HepG2 (cell line): ENCODE data around the gene NUDT17. TPM values are rescaled to one million over a fixed set of nuclear protein-coding genes. Genes with fewer than 3 reads are reported as not detected.

ENCODE experiments used
- ATAC-seq: fragments of 200-7000 bp; cut with Tn5 transposase; 3 replicates; pipeline ENCODE4 v1.9.1; 2020; ENCODE audit warnings: mild to moderate bottlenecking, moderate library complexity
- BruUV-seq: library from RNA; stranded (reverse); fragments of 400-500 nt; replicated peaks from 2 replicates; lab custom pipeline; 2021; lab: Mats Ljungman, UMichigan
- CTCF ChIA-PET: fragments of 300-600 bp; formaldehyde crosslinking; extraction: SDS; loops from one replicate; lab custom pipeline; 2021; ENCODE audit warnings: low total read pairs, inconsistent platforms, low intra/inter-chr PET ratio; lab: Yijun Ruan, JAX
- POLR2A ChIA-PET: fragments of 350-600 bp; sonication (Branson Sonifier 250); formaldehyde crosslinking; loops from one replicate; lab custom pipeline; 2020; ENCODE audit warnings: antibody characterized with exemption, inconsistent platforms; lab: Yijun Ruan, JAX
- DNase-seq: peaks from one replicate; pipeline ENCODE4 v3.0.0-alpha.2; 2015; ENCODE audit warnings: low spot score
- FAIRE-seq: peaks from 3 replicates; lab custom pipeline; 2011; peaks lifted over from hg19 to GRCh38; lab: Jason Lieb, UNC
- H2AFZ ChIP-seq: one replicate; pipeline ENCODE4 v1.6.1; 2011; ENCODE audit warnings: low read length, inconsistent platforms
- H3K27ac ChIP-seq: fragments of 300-600 bp; 3 replicates; pipeline ENCODE4 v1.8.0; 2011; ENCODE audit warnings: mixed run types, mild to moderate bottlenecking, mixed read lengths, low read length, inconsistent platforms; ENCODE audit not compliant: insufficient read depth; ENCODE audit errors: extremely low read length
- H3K27me3 ChIP-seq, 2 experiments: fragments of 200-600 bp in 1 of 2; 2 replicates in 1 of 2; 3 replicates in 1 of 2; pipeline versions ENCODE4 v1.6.0 to v1.8.0; 2011; ENCODE audit warnings: low read length in 2 of 2, mild to moderate bottlenecking in 2 of 2, moderate library complexity in 2 of 2, inconsistent platforms in 1 of 2; ENCODE audit not compliant: insufficient read depth in 2 of 2, control insufficient read depth in 1 of 2
- H3K36me3 ChIP-seq, 2 experiments: fragments of 200-600 bp in 1 of 2; replicated peaks in 1 of 2; 2 replicates in 1 of 2; 3 replicates in 1 of 2; pipeline versions ENCODE4 v1.5.1 to v1.8.0; 2011; ENCODE audit warnings: low read length in 2 of 2, inconsistent platforms in 1 of 2; ENCODE audit not compliant: insufficient read depth in 2 of 2, control insufficient read depth in 1 of 2
- H3K4me1 ChIP-seq: 2 replicates; pipeline ENCODE4 v1.5.1; 2012; ENCODE audit warnings: low read length, inconsistent platforms; ENCODE audit not compliant: insufficient read depth
- H3K4me2 ChIP-seq: 2 replicates; pipeline ENCODE4 v1.6.0; 2011; ENCODE audit warnings: low read depth, low read length, inconsistent platforms
- H3K4me3 ChIP-seq, 3 experiments: fragments of 200-600 bp in 1 of 3; sonication (generic), shearing (Covaris generic) in 1 of 3; replicated peaks in 1 of 3; 2 replicates each; pipeline ENCODE4 v1.5.1; 2011 to 2016; ENCODE audit warnings: low read length in 3 of 3, inconsistent platforms in 2 of 3, low read depth in 2 of 3, mild to moderate bottlenecking in 2 of 3, control low read depth in 1 of 3, mixed read lengths in 1 of 3; ENCODE audit not compliant: insufficient read depth in 1 of 3
- H3K79me2 ChIP-seq: one replicate; pipeline ENCODE4 v1.6.1; 2011; ENCODE audit warnings: low read length, inconsistent platforms; ENCODE audit not compliant: insufficient read depth
- H3K9ac ChIP-seq: 2 replicates; pipeline ENCODE4 v1.6.0; 2011; ENCODE audit warnings: mild to moderate bottlenecking, low read depth, low read length, inconsistent platforms; ENCODE audit not compliant: insufficient read depth
- H3K9me3 ChIP-seq: 2 replicates; pipeline ENCODE4 v1.5.1; 2012; ENCODE audit warnings: mild to moderate bottlenecking, low read length
- H4K20me1 ChIP-seq: 2 replicates; pipeline ENCODE4 v1.6.0; 2011; ENCODE audit warnings: inconsistent platforms, mild to moderate bottlenecking, low read length, moderate library complexity; ENCODE audit not compliant: insufficient read depth
- CEBPG ChIP-seq: IDR thresholded peaks from 2 replicates; pipeline ENCODE4 v1.6.1; 2016
- KDM4B ChIP-seq: sonication (generic); formaldehyde crosslinking; IDR thresholded peaks from 2 replicates; pipeline ENCODE4 v1.4.0; 2020; ENCODE audit warnings: missing genetic modification reagents
- KDM5A ChIP-seq: fragments of 200-600 bp; sonication (generic); IDR thresholded peaks from 2 replicates; pipeline ENCODE4 v1.7.0; 2018; ENCODE audit warnings: antibody characterized with exemption, mild to moderate bottlenecking, low read length, borderline replicate concordance
- MIER2 ChIP-seq: IDR thresholded peaks from 2 replicates; pipeline ENCODE4 v1.6.1; 2016; ENCODE audit warnings: missing biosample characterization, missing genetic modification reagents
- MXI1 ChIP-seq: IDR thresholded peaks from 3 replicates; pipeline ENCODE4 v1.6.1; 2012; ENCODE audit warnings: low read depth, low read length, inconsistent platforms, borderline replicate concordance
- RBAK ChIP-seq: sonication (generic); formaldehyde crosslinking; IDR thresholded peaks from 2 replicates; pipeline ENCODE4 v1.5.1; 2020; ENCODE audit warnings: mild to moderate bottlenecking, missing genetic modification reagents
- SIX4 ChIP-seq: sonication (generic); formaldehyde crosslinking; IDR thresholded peaks from 2 replicates; pipeline ENCODE4 v1.4.0; 2020; ENCODE audit warnings: missing genetic modification reagents
- ZFY ChIP-seq: sonication (generic); formaldehyde crosslinking; IDR thresholded peaks from 2 replicates; pipeline ENCODE4 v1.4.0; 2020; ENCODE audit warnings: missing genetic modification reagents
- ZFYVE20 ChIP-seq: sonication (generic); formaldehyde crosslinking; IDR thresholded peaks from 2 replicates; pipeline ENCODE4 v1.8.0; 2023; ENCODE audit warnings: low read depth, mild to moderate bottlenecking, moderate library complexity, missing genetic modification reagents, borderline replicate concordance
- ZNF550 ChIP-seq: sonication (generic); formaldehyde crosslinking; IDR thresholded peaks from 2 replicates; pipeline ENCODE4 v1.4.0; 2020; ENCODE audit warnings: mild to moderate bottlenecking, missing genetic modification reagents, borderline replicate concordance
- ZNF564 ChIP-seq: sonication (generic); formaldehyde crosslinking; IDR thresholded peaks from 2 replicates; pipeline ENCODE4 v1.8.1; 2023; ENCODE audit warnings: mild to moderate bottlenecking, missing genetic modification reagents
- WGBS: methylation state at CpG from one replicate; pipeline ENCODE4 v1.1.6; 2017; ENCODE audit warnings: low lambda C conversion rate; 5-methylcytosine and 5-hydroxymethylcytosine counted together
- in situ Hi-C: cut with HindIII; loops from 2 replicates; pipeline ENCODE4 v1.10.0; 2017; ENCODE audit warnings: low pct_unique_long_range_greater_than_20kb; ENCODE audit not compliant: extremely low pct_ligation_motif_present
- intact Hi-C: fragments of 100-400 bp; cut with micrococcal nuclease; formaldehyde crosslinking; loops from one replicate; pipeline ENCODE4 v1.10.0; 2022; ENCODE audit not compliant: unreplicated experiment
- polyA plus RNA-seq, 8 experiments: library from polyadenylated mRNA; depleted of rRNA in 3 of 8; stranded (reverse) in 7 of 8; unstranded in 1 of 8; fragments of >200 nt; fragmentation: Illumina TruSeq in 4 of 8; extraction: Trizol in 4 of 8; gene quantifications; 2 replicates each; pipeline versions ENCODE4 v1.2.1 to v1.2.3, GENCODE V29; 2011 to 2016; ENCODE audit warnings: low read depth in 4 of 8, missing spikeins in 1 of 8, mixed read lengths in 1 of 8; ENCODE audit not compliant: insufficient read depth in 1 of 8
- total RNA-seq, 5 experiments: library from RNA; depleted of rRNA; stranded (reverse); fragments of >200 nt; fragmentation: Illumina TruSeq; extraction: Trizol; gene quantifications; 2 replicates each; pipeline ENCODE4 v1.2.3, GENCODE V29; 2016; ENCODE audit warnings: low read depth in 1 of 5
- TF ChIP-seq, protein P1 (sequence below): sonication (generic); formaldehyde crosslinking; IDR thresholded peaks from 2 replicates; pipeline ENCODE4 v1.4.0; 2020; ENCODE audit warnings: missing genetic modification reagents
- TF ChIP-seq, protein P2 (sequence below): sonication (generic); formaldehyde crosslinking; IDR thresholded peaks from 2 replicates; pipeline ENCODE4 v1.4.0; 2020; ENCODE audit warnings: missing genetic modification reagents, borderline replicate concordance
- TF ChIP-seq, protein P3 (sequence below): sonication (generic); formaldehyde crosslinking; IDR thresholded peaks from 2 replicates; pipeline ENCODE4 v1.4.0; 2020; ENCODE audit warnings: low read depth, mild to moderate bottlenecking, missing genetic modification reagents

NUDT17 gene
- total and polyA plus RNA-seq, 2 of the 13 experiments (the other 11 are each of a cell fraction or from before 2014, with no cell fraction given), result 2.6 to 5.8 TPM

DNA sequence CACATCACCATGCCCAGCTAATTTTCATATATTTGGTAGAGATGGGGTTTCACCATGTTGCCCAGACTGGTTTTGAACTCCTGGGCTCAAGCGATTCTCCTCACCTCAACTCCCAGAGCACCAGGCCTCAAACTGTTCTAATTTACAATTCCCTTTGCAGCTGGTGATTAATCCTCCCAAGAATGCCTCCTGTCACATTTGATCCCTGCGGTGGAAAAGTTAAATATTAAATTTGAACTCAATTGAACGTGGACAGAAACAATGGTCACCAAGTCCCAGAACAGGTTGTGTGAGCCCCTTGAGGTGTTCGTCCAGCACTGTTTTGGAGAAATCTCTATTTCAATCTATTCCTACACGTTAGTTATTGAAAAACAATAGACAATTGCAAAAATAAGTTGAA, 42.2 kb downstream of the NUDT17 start (continued):
- TF ChIP-seq KDM5A (no peak), ZFY (CRISPR knock-in tag) (0 out of 2 replicates have a peak, but pooled peaks have one; percentile 17)

DNA sequence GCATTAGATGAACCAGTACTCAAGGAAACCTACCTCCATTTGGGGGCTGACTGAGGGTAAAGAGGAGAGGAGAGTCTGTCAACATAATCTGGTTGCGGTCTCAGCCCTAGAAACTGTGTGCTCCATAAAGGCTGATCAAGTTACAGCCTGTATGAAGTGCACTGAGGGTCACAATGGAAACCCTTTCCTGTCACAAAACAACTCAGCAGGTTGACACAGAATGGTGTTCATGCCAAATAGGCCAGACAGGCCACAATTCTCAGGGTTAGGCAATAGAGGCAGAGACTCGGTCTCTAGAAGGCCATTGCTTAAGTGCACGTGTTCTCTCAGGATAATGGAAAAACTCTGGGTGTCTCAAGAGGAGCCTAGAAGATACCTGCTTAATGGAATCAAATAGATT, 44.3 kb downstream of the NUDT17 start:
- FAIRE-seq (no peak), ATAC-seq (no peak), DNase-seq (peak; percentile 35)
- 46% methylated on average over 3 of the region's 3 CpGs for WGBS
- no TSS peak for BruUV-seq
- no peak overlapping the region for H3K9ac ChIP-seq
- H3K27me3 ChIP-seq, result peaks cover 2 to 9% of the 10 kb centered on the region in 2 experiments
- peaks cover 81% of the 10 kb centered on the region for H3K4me1 ChIP-seq
- intact Hi-C loops, result loop anchor here (5.0 kb wide), 4 partner anchors 32 to 88 kb away; partner anchors contain the start of genes LIX1L, PIAS3 and RBM8A
- H4K20me1 ChIP-seq, result no peaks in the 10 kb centered on the region
- H3K79me2 ChIP-seq, result no peaks in the 10 kb centered on the region
- peak overlapping the region; percentile 40 for H2AFZ ChIP-seq
- CTCF ChIA-PET, result no interaction called here
- H3K4me2 ChIP-seq, result no peak overlapping the region; the same call in 1 of the 2 replicates
- H3K36me3 ChIP-seq, result no peaks in the 10 kb centered on the region
- in situ Hi-C loops, result loop anchor here (5.0 to 10.0 kb wide), 2 partner anchors 38 to 115 kb away; partner anchors contain the start of gene RBM8A
- no peaks in the 10 kb centered on the region for H3K9me3 ChIP-seq
- H3K27ac ChIP-seq, result no peak overlapping the region
- no peak overlapping the region for H3K4me3 ChIP-seq
- peak; percentile 30; the same call in 1 of the 2 replicates for TF ChIP-seq CEBPG (CRISPR knock-in tag)
- TF ChIP-seq SIX4 (CRISPR knock-in tag), result peak; percentile 34; the same call in 1 of the 2 replicates
- TF ChIP-seq, protein P1, sequence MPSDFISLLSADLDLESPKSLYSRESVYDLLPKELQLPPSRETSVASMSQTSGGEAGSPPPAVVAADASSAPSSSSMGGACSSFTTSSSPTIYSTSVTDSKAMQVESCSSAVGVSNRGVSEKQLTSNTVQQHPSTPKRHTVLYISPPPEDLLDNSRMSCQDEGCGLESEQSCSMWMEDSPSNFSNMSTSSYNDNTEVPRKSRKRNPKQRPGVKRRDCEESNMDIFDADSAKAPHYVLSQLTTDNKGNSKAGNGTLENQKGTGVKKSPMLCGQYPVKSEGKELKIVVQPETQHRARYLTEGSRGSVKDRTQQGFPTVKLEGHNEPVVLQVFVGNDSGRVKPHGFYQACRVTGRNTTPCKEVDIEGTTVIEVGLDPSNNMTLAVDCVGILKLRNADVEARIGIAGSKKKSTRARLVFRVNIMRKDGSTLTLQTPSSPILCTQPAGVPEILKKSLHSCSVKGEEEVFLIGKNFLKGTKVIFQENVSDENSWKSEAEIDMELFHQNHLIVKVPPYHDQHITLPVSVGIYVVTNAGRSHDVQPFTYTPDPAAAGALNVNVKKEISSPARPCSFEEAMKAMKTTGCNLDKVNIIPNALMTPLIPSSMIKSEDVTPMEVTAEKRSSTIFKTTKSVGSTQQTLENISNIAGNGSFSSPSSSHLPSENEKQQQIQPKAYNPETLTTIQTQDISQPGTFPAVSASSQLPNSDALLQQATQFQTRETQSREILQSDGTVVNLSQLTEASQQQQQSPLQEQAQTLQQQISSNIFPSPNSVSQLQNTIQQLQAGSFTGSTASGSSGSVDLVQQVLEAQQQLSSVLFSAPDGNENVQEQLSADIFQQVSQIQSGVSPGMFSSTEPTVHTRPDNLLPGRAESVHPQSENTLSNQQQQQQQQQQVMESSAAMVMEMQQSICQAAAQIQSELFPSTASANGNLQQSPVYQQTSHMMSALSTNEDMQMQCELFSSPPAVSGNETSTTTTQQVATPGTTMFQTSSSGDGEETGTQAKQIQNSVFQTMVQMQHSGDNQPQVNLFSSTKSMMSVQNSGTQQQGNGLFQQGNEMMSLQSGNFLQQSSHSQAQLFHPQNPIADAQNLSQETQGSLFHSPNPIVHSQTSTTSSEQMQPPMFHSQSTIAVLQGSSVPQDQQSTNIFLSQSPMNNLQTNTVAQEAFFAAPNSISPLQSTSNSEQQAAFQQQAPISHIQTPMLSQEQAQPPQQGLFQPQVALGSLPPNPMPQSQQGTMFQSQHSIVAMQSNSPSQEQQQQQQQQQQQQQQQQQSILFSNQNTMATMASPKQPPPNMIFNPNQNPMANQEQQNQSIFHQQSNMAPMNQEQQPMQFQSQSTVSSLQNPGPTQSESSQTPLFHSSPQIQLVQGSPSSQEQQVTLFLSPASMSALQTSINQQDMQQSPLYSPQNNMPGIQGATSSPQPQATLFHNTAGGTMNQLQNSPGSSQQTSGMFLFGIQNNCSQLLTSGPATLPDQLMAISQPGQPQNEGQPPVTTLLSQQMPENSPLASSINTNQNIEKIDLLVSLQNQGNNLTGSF, result no peak
- no peak for TF ChIP-seq RBAK (CRISPR knock-in tag)
- TF ChIP-seq ZNF564 (CRISPR knock-in tag), result no peak
- TF ChIP-seq, protein P2, sequence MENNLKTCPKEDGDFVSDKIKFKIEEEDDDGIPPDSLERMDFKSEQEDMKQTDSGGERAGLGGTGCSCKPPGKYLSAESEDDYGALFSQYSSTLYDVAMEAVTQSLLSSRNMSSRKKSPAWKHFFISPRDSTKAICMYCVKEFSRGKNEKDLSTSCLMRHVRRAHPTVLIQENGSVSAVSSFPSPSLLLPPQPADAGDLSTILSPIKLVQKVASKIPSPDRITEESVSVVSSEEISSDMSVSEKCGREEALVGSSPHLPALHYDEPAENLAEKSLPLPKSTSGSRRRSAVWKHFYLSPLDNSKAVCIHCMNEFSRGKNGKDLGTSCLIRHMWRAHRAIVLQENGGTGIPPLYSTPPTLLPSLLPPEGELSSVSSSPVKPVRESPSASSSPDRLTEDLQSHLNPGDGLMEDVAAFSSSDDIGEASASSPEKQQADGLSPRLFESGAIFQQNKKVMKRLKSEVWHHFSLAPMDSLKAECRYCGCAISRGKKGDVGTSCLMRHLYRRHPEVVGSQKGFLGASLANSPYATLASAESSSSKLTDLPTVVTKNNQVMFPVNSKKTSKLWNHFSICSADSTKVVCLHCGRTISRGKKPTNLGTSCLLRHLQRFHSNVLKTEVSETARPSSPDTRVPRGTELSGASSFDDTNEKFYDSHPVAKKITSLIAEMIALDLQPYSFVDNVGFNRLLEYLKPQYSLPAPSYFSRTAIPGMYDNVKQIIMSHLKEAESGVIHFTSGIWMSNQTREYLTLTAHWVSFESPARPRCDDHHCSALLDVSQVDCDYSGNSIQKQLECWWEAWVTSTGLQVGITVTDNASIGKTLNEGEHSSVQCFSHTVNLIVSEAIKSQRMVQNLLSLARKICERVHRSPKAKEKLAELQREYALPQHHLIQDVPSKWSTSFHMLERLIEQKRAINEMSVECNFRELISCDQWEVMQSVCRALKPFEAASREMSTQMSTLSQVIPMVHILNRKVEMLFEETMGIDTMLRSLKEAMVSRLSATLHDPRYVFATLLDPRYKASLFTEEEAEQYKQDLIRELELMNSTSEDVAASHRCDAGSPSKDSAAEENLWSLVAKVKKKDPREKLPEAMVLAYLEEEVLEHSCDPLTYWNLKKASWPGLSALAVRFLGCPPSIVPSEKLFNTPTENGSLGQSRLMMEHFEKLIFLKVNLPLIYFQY (CRISPR knock-in tag), result no peak
- no peak for TF ChIP-seq MXI1
- TF ChIP-seq ZNF550 (CRISPR knock-in tag), result no peak
- TF ChIP-seq, protein P3, sequence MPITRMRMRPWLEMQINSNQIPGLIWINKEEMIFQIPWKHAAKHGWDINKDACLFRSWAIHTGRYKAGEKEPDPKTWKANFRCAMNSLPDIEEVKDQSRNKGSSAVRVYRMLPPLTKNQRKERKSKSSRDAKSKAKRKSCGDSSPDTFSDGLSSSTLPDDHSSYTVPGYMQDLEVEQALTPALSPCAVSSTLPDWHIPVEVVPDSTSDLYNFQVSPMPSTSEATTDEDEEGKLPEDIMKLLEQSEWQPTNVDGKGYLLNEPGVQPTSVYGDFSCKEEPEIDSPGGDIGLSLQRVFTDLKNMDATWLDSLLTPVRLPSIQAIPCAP (CRISPR knock-in tag), result no peak
- TF ChIP-seq ZFYVE20 (CRISPR knock-in tag), result no peak
- TF ChIP-seq KDM4B (CRISPR knock-in tag), result no peak
- TF ChIP-seq MIER2 (CRISPR knock-in tag), result no peak
- POLR2A ChIA-PET, result no interaction called here
